ENCODE results near the gene BBS1.

GRCh38 chr11:66495401-66495854 lies 15.0 kb upstream of the BBS1 start:
- no peak; the same call in 1 of the 2 replicates for TF ChIP-seq CTCF (conservative IDR thresholded peaks at IDR 0.05)
- TF ChIP-seq ZFX (IDR thresholded peaks at IDR 0.05): no peak

All from C4-2B (cell line).